IMR-90 (cell line): ENCODE data around the gene FAM161A.

Experiments used
- POLR2A ChIP-seq: IDR thresholded peaks from 2 replicates; pipeline ENCODE4 v1.6.1; 2012; ENCODE audit warnings: mild to moderate bottlenecking, low read depth, low read length
- SMC3 ChIP-seq: fragments of 150-350 bp; IDR thresholded peaks from 2 replicates; pipeline ENCODE4 v1.6.1; 2016; ENCODE audit warnings: low read depth, mild to moderate bottlenecking, antibody characterized with exemption, low read length, moderate library complexity
- TF ChIP-seq, protein P1 (sequence below): conservative IDR thresholded peaks from 2 replicates; pipeline ENCODE4 v1.5.1; 2012; ENCODE audit warnings: mild to moderate bottlenecking, low read depth, low read length, improper control_type of control experiment
- TF ChIP-seq, protein P2 (sequence below): fragments of 150-350 bp; IDR thresholded peaks from 2 replicates; pipeline ENCODE4 v1.6.1; 2016; ENCODE audit warnings: low read depth, mild to moderate bottlenecking, low read length, moderate library complexity, borderline replicate concordance

DNA sequence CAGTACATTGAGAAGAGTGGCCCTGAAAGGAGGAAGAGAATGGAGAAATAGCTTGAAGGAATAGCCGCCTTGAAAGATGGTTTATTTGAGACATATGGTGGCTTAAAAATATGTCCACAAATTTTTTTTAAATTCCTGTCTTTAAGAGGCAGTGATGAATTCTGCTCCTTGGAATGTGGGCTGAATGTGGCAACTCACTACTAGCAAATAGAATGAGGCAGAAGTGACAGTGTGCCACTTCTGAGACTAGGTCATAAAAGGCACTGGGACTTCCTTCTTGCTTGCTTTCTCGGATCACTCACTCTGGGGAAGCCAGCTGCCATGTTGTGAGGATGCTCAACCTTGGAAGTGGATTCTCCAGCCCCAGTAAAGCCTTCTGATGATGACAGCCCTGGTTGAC lies 67.0 kb downstream of the FAM161A start:
- TF ChIP-seq, protein P1, sequence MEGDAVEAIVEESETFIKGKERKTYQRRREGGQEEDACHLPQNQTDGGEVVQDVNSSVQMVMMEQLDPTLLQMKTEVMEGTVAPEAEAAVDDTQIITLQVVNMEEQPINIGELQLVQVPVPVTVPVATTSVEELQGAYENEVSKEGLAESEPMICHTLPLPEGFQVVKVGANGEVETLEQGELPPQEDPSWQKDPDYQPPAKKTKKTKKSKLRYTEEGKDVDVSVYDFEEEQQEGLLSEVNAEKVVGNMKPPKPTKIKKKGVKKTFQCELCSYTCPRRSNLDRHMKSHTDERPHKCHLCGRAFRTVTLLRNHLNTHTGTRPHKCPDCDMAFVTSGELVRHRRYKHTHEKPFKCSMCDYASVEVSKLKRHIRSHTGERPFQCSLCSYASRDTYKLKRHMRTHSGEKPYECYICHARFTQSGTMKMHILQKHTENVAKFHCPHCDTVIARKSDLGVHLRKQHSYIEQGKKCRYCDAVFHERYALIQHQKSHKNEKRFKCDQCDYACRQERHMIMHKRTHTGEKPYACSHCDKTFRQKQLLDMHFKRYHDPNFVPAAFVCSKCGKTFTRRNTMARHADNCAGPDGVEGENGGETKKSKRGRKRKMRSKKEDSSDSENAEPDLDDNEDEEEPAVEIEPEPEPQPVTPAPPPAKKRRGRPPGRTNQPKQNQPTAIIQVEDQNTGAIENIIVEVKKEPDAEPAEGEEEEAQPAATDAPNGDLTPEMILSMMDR = no peak
- TF ChIP-seq SMC3 = no peak
- TF ChIP-seq POLR2A = no peak
- TF ChIP-seq, protein P2, sequence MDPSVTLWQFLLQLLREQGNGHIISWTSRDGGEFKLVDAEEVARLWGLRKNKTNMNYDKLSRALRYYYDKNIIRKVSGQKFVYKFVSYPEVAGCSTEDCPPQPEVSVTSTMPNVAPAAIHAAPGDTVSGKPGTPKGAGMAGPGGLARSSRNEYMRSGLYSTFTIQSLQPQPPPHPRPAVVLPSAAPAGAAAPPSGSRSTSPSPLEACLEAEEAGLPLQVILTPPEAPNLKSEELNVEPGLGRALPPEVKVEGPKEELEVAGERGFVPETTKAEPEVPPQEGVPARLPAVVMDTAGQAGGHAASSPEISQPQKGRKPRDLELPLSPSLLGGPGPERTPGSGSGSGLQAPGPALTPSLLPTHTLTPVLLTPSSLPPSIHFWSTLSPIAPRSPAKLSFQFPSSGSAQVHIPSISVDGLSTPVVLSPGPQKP = no peak
